HG02884 (cell line): Measurements from ENCODE around the gene MUTYH.
A peak's percentile ranks its signal among the peaks of the same experiment; 100 is the strongest.
"Not testable (repeated sequence)": the region's sequence is repeated elsewhere in the genome, so short reads cannot be mapped to it uniquely, and the experiment has no call there.

Experiments used
- ATAC-seq: cut with Tn5 transposase; IDR thresholded peaks from one replicate; pipeline ENCODE4 v1.9.1; 2021; ENCODE audit warnings: mild to moderate bottlenecking, moderate library complexity; ENCODE audit not compliant: unreplicated experiment

Gene MUTYH

GRCh38 chr1:45339789-45340558 lies at the start of gene MUTYH, which contains the start of gene TOE1:
TSS of gene MUTYH (minus strand) at chr1:45340440. CDS start at chr1:45334505, 5,935 bp downstream.
TSS of gene TOE1 (plus strand) at chr1:45340170. CDS start at chr1:45340253, 83 bp downstream.
- peak; percentile 73 for ATAC-seq

- ATAC-seq, result no peak
Measured at GRCh38 chr1:45386219-45386618, 46.0 kb upstream of the MUTYH start.

GRCh38 chr1:45385302-45385701 lies 45.1 kb upstream of the MUTYH start:
- no peak for ATAC-seq

DNA sequence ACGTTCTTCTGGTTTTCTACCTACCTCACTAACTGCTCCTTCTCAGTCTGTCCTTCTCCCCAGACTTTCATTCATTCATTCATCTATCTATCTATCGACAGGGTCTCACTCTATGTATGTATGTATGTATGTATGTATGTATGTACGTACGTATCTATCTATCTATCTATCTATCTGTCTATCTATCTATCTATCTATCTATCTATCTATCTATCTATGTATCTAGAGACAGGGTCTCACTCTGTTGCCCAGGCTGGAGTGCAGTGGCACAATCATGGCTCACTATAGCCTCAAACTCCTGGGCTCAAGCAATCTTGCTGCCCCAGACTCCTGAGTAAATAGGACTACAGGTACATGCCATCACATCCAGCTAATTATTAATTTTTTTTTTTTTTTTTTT lies 44.0 kb upstream of the MUTYH start:
- ATAC-seq, result not testable (repeated sequence)

- ATAC-seq, result no peak
Measured at GRCh38 chr1:45383191-45383590, 43.0 kb upstream of the MUTYH start.

GRCh38 chr1:45381243-45381642 lies 41.0 kb upstream of the MUTYH start:
- no peak for ATAC-seq

GRCh38 chr1:45380730-45381129 lies 40.5 kb upstream of the MUTYH start:
- ATAC-seq, result no peak

GRCh38 chr1:45380125-45380524 lies 39.9 kb upstream of the MUTYH start:
- ATAC-seq, result no peak

DNA sequence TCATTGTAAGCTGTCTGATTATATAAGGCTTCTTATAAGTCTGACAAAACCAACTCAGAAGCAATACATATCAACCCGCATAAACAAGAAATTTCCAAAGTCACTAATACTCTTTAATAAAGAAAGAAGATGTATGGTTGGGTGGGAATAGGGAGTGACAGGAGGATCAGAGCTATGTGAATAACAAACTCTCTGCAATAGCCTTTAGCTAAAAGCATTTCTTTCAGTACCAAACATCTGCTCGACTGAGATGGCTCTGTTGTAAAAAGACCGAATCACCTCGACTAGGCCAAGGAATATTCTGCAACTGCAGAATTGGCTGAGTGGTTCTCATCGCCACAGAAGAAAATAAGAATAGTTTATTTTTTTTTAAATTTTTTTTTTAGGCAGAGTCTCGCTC lies 39.3 kb upstream of the MUTYH start:
- ATAC-seq, result no peak

- no peak for ATAC-seq
Measured at GRCh38 chr1:45378184-45378583, 37.9 kb upstream of the MUTYH start.

GRCh38 chr1:45375104-45376090 lies 35.2 kb upstream of the MUTYH start:
- no peak for ATAC-seq

GRCh38 chr1:45373573-45373972 lies 33.3 kb upstream of the MUTYH start:
- no peak for ATAC-seq

GRCh38 chr1:45370575-45370974 lies 30.3 kb upstream of the MUTYH start:
- peak; percentile 62 for ATAC-seq

- no peak for ATAC-seq
Measured at GRCh38 chr1:45365051-45365450, 24.8 kb upstream of the MUTYH start.

- no peak for ATAC-seq
Measured at GRCh38 chr1:45364294-45364693, 24.1 kb upstream of the MUTYH start.

DNA sequence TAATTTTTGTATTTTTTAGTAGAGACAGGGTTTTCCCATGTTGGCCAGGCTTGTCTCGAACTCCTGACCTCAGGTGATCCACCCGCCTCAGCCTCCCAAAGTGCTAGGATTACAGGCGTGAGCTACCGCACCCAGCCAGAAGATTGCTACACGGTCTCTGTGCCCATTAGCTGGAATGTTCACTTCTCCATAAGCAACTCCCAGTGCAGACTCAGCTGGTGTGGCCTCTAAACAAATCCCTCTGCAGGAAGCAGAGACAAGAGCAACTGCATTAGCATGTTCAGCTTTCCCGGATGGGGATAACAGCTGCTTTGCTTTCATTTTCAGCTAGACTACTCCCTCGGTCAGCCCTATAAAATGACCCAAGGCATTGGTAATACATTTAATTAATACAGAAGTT lies 20.7 kb upstream of the MUTYH start:
- not testable (repeated sequence) for ATAC-seq

DNA sequence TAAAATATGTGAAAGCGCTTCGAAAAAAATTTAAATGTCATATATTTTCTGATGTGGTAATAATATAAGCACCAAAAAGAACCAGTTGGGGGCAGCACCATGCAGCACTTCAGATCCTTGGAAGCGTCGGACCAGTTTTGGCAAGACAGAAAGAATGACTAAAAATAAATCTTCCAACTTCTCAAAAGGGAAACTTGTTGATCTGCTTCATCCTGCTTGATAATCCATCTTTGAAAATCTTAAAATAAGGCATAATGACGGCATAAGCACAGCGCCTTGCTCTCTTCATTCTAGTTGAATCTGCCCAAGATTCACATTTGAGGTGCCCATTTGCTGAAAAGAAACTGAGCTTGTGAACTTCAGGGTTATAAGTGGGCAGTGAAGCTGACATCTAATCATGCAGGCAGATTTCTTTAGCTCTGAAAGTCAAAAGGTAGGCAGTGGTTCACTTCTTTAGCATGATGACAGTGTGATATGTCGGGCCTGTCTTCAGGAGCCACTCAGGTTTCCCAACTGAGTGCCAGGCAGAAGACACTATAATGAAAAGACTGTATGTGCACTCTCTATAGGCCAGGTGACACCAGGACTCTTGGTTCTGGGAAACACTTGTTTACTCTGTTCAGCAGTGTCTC lies 19.8 kb upstream of the MUTYH start:
- ATAC-seq, result no peak

DNA sequence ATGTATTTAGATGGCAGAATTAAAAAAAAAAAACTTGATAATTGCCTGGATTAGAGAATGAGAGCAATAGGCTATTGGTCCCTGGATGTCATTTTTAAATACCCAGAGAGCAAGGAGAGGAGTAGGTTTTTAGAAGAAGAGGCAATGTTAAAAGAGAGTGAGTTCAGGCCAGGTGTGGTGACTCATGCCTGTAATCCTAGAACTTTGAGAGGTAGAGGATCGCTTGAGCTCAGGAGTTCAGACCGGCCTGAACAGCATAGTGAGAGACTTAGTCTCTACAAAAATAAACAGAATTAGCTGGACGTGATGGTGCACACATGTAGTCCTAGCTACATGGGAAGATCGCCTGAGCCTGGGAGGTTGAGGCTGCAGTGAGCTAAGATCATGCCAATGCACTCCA lies 15.9 kb upstream of the MUTYH start:
- ATAC-seq, result no peak

DNA sequence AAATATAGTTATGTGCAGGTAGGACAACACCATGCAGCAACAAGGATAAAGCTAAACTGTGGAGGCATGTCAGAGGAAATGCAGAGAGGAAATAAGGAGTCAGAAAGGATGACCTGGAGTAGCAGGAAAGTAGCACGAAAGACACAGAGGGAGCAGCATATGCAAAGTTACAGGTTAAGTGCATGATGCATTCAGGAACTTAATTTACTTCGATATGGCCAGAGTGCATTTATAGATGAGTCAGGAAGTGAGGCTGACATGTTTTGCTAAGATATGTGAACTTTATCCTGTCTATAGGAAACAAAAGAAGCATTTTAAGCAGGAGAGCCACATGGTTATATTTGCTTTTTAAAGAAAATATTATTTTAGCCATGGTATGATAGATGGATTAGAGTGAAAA lies 15.4 kb upstream of the MUTYH start:
- ATAC-seq, result no peak

DNA sequence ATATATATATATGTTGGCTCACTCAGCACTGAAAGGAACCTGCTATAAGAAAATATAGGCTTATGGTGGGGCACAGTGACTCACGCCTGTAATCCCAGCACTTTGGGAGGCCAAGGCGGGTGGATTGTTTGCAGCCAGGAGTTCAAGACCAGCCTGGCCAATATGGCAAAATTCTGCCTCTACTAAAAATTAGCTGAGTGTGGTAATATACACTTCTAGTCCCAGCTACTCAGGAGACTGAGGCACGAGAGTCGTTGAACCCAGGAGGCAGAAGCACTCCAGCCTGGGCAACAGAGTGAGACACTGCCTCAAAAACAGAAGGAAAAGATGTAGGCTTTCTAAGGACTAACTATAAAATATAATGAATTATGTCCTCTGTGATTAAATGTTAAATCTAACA lies 14.6 kb upstream of the MUTYH start:
- ATAC-seq, result no peak

DNA sequence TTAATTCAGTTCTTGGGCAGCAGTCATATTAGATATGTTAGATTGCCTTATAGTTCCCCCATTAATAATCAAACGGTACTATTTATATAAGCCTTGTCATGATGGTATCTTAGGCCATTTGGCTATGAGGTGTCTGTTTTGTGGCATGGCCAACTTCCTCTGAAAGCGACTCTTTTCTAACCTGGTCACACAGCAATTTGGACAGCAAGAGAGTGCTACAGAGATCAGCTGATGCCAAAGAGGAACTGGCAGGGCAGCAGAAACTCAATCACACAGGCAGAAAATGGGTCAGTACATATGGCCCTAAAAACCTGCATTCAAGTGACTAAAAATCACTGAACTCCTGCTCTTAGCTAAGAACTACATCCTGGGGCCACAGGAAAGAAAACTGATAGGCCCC lies 13.4 kb upstream of the MUTYH start:
- ATAC-seq, result no peak
